Keratinocyte (primary cell): ENCODE measurements around the gene SSPN.

Experiments
- CTCF ChIP-seq, 3 experiments: IDR thresholded peaks in 1 of 3; conservative IDR thresholded peaks in 1 of 3; optimal IDR thresholded peaks in 1 of 3; 2 replicates in 2 of 3; 3 replicates in 1 of 3; pipeline versions ENCODE3 to v1.5.1; 2011; ENCODE audit warnings: low read length in 3 of 3, mild to moderate bottlenecking in 3 of 3, moderate library complexity in 2 of 3, control low read depth in 1 of 3, inconsistent platforms in 1 of 3; ENCODE audit not compliant: insufficient read depth in 2 of 3; ENCODE audit errors: extremely low read depth in 1 of 3
- EZH2 ChIP-seq: IDR thresholded peaks from one replicate; pipeline ENCODE4 v1.6.1; 2012; ENCODE audit warnings: inconsistent platforms, mild to moderate bottlenecking, low read length, moderate library complexity

GRCh38 chr12:26152507-26153102 lies 42.8 kb upstream of the SSPN start:
- TF ChIP-seq CTCF (optimal IDR thresholded peaks at IDR 0.05 in 1 of 3, IDR thresholded peaks at IDR 0.05 in 1 of 3, conservative IDR thresholded peaks at IDR 0.05 in 1 of 3; ENCODE audit: extremely low read depth in 1 of 3, insufficient read depth in 2 of 3, low read length in 3 of 3) (no peak), EZH2 (no peak)
